Stimulated activated CD8-positive, alpha-beta memory T cell treated with anti-CD3 and anti-CD28 coated beads, Interleukin-7, amount 100 ng/mL, for 48 hours (primary cell): Measurements from ENCODE around the gene TMEM253.

Experiments used
- DNase-seq, 2 donors: peaks; one replicate each; pipeline ENCODE4 v3.0.0-alpha.2; 2020; ENCODE audit warnings: low read depth in 1 of 2; ENCODE audit errors: extremely low read depth in 1 of 2

TMEM253 gene

DNA sequence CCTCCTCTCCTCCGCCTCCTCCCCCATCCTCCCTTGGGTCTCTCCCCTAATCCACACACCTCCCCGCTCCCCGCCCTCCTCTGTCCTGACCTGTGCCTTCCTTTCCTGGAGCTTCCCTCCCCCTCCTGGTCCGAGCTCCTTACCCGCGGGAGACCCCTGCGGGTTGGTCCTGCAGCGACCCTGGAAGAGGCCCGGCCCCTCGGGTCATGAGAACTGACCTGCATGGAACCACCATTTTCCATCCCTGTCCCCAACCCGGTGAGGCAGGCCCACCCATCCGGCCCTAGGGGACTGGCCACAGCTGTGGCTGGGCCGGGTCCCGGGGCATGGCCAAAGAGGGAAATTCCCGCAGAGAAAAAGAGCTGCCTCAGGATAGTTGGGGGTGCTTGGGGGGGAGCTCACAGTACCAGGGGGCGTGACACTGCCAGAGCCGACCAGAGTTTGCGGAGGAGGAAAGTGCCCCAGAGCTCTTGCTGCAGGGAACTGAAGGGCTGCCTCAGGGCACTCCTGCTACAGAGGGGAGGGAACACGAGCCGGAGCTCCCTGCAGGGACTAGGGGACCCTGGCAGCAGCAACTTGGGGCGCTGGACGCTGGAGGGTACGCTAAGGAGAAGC is 30.1 kb upstream of the TMEM253 start:
- no peak for DNase-seq

DNA sequence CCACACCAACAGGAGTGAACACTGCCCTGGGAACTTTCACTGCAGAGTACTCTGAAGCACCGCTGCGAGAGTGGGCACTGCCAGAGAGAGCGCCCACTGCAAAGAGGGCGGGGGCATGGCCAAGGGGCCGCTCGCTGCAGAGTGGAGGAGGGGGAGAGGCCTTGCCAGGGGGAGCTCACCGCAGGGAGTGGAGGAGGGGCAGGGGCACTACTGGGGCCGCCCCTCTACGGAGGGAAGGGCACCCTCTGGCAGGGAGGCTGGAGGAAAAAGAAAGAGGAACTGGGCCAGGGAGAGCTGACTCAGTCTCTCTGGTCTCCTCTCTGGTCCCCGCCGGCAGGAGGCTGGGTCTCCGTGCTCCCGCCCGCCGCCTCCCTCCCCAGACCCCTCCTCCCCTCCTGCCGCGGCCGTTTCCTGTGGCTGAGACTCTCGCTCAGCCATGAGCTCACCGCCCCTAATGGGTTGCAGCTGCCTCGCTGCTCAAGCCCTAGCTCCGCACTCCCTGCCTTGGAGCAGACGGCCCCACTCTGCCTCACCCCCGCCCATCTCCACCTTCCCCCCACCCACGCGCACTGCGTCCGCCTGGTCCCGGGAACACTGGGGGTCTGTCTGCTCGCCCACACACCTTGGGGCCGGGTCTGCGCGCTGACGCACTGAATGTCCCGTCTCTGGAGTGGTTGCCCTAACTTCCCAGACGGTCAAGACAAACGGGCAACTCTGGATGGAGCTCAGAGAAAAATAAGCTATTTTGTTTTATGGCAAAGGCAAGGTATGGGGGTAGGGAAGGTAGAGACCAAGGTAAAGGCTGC is 29.4 kb upstream of the TMEM253 start:
- peak in 1 of 2 donors; percentile 16 for DNase-seq

DNA sequence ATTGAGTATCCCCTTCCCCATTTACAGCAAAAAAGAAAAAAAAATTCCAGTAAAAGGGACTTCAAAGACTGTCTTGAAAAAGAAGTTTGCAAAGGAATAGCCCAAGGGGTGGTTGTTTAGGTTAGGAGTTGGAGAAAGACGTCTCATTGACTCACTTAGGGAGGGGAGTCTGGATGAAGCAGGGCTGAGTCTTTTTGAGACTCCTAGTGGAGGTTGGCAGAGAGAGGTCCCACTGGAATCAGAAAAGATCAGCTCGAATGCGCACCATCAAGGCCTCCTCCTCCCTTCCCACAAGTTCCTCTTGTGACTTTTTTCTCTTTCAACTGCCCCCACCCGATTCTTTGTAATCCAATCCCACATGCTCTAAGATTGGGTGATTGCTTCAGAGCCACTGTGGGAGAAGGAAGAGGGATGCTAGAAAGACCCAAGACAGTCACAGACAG is 28.8 kb upstream of the TMEM253 start:
- no peak for DNase-seq

DNA sequence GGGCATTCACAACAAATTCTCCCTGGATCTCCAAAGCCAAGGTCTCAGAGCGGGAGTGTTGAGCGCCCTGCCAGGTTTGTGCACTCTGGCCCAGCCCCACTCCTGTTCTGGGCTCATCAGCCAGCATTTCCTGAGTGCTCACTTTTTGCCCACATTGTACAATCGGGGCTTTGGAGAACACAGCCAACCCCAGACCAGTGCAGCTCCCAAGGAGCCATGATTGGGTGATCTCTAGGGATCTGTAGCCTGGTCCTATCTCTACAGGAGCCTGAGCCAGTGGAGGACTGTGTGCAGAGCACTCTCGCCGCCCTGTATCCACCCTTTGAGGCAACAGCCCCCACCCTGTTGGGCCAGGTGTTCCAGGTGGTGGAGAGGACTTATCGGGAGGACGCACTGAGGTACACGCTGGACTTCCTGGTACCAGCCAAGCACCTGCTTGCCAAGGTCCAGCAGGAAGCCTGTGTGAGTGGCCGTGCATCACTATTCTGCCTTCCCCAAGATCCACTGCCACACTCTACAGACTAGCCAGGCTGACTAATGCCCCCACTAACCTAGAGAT is 28.0 kb upstream of the TMEM253 start:
- no peak for DNase-seq

DNA sequence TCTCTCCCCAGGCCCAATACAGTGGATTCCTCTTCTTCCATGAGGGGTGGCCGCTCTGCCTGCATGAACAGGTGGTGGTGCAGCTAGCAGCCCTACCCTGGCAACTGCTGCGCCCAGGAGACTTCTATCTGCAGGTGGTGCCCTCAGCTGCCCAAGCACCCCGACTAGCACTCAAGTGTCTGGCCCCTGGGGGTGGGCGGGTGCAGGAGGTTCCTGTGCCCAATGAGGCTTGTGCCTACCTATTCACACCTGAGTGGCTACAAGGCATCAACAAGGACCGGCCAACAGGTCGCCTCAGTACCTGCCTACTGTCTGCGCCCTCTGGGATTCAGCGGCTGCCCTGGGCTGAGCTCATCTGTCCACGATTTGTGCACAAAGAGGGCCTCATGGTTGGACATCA is 26.9 kb upstream of the TMEM253 start:
- no peak for DNase-seq

DNA sequence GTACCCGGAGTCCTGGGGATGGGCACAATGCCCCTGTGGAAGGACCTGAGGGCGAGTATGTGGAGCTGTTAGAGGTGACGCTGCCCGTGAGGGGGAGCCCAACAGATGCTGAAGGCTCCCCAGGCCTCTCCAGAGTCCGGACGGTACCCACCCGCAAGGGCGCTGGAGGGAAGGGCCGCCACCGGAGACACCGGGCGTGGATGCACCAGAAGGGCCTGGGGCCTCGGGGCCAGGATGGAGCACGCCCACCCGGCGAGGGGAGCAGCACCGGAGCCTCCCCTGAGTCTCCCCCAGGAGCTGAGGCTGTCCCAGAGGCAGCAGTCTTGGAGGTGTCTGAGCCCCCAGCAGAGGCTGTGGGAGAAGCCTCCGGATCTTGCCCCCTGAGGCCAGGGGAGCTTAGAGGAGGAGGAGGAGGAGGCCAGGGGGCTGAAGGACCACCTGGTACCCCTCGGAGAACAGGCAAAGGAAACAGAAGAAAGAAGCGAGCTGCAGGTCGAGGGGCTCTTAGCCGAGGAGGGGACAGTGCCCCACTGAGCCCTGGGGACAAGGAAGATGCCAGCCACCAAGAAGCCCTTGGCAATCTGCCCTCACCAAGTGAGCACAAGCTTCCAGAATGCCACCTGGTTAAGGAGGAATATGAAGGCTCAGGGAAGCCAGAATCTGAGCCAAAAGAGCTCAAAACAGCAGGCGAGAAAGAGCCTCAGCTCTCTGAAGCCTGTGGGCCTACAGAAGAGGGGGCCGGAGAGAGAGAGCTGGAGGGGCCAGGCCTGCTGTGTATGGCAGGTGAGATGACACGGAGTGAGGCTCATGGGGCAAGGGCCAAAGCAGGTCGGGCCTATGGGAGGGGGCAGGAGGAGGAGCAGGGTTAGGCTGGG is 26.2 kb upstream of the TMEM253 start:
- DNase-seq, result no peak

DNA sequence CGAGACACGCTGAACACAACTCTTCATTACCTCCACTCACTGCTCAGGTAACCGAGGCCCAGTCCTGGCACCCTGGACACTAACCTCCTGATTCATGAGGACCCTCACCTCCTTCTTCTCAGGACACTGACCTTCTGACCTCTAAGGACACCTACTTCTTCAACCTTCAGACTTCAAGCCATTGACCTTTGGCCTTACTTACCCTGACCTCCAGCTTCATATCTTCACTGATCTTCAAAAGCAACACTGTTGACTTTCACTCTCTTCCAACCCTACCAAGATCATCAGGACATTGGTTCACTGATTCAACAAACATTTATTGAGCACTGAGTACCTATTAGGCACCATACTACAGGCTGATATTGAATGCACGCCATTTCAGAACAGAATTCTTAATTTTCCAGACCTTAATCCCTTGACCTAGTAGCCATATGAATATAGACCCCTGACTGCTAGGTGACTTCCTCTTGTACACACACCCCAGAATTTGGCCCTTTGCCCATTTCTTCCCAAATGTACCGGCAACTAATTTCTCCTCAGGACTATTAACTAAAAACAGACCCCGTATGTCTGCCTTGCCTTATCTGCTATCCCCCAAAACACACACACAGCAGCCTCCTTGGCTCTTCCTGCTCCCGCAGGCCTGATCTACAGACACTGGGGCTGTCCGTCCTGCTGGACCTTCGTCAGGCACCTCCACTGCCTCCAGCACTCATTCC is 25.0 kb upstream of the TMEM253 start:
- no peak for DNase-seq

DNA sequence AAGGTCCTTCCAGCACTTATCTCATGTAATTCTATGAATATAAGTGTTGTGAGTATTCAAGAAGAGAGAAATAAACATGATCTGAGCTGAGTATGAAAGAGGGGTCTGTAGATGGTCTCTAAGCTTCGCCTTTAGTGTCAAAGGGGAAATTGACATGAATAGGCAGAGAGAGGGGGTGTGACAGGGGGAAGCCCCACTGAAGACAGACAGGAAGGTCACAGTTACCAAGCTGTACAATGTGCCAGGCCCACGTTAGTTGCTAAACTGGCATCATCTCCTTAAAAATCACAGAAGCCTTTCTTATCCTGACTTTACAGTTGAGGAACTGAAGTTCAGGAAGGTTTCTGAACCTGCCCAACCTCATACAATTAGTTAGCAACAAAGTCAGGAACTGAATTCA is 23.2 kb upstream of the TMEM253 start:
- no peak for DNase-seq

DNA sequence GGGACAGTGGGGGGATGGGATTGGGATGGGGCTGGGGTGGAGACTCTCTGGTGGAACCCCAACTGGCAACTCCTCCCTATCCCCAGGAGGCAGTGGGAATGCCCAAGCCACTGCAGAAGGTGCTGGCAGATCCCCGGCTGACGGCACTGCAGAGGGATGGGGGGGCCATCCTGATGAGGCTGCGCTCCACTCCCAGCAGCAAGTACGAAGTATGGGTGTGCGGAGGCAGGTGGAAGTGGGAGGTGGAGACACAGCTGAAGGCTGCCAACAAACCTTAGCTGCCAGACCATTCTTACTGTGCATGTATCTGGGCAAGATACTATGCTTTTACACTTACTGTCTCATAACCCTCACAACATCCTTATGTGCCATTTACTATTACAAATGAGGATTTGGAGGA is 22.6 kb upstream of the TMEM253 start:
- no peak for DNase-seq

DNA sequence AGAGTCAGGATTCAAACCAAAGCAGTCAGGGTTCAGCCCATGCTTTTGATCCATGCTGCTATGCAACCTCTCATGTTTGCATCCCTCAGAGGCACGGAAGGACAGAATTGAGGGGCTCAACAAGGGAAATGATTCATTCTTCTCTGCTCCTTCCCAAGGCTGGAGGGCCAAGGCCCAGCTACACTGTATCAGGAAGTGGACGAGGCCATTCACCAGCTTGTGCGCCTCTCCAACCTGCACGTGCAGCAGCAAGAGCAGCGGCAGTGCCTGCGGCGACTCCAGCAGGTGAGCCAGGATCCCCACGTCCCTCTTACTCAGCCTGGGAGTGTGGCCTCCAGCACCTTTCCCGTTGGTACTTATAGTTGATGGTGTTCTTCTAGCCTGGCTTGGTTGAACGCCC is 22.1 kb upstream of the TMEM253 start:
- no peak for DNase-seq

DNA sequence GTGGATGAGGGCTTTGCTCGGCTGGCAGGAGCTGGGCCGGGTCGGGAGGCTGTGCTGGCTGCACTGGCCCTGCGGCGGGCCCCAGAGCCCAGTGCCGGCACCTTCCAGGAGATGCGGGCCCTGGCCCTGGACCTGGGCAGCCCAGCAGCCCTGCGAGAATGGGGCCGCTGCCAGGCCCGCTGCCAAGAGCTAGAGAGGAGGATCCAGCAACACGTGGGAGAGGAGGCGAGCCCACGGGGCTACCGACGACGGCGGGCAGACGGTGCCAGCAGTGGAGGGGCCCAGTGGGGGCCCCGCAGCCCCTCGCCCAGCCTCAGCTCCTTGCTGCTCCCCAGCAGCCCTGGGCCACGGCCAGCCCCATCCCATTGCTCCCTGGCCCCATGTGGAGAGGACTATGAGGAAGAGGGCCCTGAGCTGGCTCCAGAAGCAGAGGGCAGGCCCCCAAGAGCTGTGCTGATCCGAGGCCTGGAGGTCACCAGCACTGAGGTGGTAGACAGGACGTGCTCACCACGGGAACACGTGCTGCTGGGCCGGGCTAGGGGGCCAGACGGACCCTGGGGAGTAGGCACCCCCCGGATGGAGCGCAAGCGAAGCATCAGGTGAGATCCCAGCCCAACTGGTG is 19.2 kb upstream of the TMEM253 start:
- no peak for DNase-seq

DNA sequence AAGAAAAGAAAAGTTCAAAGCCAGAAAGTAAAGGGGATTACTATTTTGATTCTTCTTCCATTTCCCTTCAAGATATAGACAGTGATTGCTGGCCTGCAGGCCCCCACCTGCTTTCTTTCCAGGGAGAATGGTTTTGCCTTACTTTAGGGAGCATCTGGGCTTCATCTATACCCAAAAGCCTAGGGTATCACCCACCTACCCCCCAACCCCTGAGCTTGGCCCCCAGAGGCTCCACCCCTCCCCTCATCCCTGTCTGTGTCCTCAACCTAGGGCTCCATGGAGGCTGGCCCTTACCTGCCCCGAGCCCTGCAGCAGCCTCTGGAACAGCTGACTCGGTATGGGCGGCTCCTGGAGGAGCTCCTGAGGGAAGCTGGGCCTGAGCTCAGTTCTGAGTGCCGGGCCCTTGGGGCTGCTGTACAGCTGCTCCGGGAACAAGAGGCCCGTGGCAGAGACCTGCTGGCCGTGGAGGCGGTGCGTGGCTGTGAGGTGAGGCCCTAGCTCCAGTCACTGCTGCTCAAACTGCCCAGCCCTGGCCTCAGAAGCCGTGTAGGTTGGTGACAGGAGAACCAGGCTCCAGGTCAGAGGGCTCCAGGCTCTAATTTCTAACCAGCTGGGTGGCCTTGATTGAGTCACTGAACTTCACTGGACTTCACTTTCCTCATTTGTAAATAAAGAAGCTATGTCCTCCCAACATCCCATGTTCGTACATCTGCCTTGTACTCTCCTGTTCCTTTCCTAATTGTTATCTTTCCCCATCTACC is 17.1 kb upstream of the TMEM253 start:
- DNase-seq, result no peak

DNA sequence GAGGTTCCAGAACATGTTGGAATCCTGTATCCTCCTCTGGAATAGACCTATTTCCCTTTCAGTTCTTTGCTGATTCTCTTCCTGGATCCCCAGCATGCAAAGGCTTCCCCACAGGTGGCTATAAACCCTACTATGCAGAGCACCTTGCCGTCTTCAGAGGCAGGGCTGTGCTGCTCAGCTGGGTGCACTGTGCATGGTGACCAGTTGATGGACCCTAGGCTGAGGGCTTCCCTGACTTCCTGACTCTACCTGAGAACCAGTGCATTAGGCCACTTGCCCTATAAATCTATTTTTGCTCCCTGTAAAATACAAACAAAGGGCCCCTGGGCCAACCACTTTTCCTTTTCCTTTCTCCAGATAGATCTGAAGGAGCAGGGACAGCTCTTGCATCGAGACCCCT is 16.5 kb upstream of the TMEM253 start:
- no peak for DNase-seq

DNA sequence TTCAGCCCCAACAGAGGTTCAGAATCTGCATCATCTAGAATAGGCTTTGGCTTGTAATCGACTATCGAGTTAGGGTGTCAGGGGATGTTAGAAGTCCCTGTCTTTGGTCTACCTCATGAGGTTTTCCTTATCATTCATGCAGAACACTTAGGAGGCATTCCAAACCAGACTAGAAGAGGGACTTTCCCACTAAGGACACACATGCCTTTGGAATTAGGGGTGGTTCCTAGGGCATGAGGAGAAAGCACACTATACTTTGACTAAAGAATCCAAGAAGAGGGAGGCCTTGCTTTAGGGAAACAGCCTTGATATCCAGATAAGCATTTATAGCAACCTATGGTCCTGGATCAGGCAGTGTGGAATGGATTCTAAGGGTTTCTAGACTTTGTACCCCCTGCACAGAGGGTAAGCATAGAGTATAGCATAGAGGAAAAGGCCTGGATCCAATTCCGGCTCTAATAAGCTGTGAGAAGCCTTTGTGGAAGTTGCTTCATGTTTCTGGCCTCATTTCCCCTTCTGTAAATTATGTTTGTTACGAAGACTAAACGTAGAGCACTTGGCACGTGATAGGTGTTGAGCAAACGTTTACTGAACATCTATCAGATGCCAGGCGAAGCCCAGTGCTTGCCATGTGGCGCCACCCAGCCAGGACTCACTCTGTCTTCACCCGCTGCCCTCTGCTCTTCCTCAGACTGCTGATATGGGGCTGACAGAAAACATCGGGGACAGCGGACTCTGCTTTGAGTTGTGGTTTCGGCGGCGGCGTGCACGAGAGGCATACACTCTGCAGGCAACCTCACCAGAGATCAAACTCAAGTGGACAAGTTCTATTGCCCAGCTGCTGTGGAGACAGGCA is 15.6 kb upstream of the TMEM253 start:
- DNase-seq, result no peak

DNA sequence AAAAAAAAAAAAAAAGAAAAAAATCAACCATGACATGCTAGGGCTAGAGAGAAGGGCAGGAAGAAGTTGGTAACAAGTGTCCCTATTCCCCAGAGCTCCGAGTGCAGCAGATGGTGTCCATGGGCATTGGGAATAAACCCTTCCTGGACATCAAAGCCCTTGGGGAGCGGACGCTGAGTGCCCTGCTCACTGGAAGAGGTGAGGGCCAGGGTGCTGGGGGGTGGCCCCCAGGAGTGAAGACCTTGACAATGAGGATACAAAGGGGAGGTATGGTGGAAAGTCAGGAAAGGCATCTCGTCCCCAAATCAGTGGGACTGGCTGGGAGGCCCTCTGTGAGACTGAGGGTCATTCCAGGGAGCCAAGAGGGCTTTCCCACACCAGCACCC is 14.0 kb upstream of the TMEM253 start:
- DNase-seq, result no peak

DNA sequence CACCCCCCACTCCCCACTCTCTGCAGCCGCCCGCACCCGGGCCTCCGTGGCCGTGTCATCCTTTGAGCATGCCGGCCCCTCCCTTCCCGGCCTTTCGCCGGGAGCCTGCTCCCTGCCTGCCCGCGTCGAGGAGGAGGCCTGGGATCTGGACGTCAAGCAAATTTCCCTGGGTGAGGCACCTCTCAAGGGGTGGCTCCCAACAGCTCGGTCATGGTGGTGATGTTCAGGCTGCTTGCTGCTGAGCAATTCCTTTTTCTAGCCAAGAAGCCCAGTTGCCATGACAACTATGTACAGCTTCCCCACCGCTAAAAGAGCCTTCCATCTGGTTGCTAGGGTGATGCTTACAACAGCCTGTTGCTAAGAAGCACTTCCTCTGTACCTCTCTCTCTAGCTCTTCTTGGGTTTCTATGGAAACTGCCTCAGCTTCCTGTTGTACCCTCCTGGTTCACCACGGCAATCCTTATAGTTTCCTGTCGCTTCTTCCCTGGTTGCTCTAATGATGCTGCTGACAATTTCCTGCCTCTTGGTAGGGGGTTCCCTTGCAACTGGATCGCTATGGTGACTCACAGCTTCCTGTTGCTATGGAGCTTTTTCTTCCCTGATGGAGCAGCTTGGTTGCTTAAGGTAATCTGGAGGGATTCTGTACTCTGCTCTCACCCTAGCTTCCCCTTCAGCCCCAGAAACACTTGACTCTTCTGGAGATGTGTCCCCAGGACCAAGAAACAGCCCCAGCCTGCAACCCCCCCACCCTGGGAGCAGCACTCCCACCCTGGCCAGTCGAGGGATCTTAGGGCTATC is 13.4 kb upstream of the TMEM253 start:
- DNase-seq, result no peak

DNA sequence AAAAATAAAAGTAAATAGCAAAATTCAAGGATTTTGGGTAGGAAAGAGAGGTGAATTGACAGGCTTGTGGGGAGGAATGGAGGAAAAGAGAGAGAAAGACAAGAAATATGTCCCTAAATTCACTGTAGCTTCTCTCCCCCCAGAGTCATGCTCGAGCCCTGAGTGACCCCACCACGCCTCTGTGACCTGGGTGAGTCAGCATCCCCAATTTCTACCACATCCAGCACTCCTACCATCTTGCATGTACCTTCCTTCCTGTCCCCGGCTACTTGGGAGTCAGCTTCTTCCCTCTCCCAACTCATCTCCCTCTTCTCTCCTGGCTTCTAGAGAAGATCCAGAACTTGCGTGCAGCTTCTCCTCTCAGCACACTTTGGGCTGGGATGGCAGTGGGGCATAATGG is 12.2 kb upstream of the TMEM253 start:
- DNase-seq, result no peak

DNA sequence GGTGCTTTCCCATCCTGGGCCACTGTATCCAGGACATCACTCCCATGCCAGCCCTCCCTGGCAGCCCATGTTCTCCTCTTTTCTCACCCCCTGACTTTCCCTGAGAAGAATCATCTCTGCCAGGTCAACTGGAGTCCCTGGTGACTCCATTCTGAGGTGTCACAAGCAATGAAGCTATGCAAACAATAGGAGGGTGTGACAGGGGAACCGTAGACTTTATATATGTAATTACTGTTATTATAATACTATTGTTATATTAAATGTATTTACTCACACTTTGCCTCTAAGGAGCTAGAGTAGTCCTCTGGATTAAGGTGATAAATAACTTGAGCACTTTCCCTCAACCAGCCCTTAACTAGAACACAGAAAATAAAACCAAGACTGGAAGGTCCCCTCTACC is 11.6 kb upstream of the TMEM253 start:
- DNase-seq, result no peak
